Fibroblast of lung (primary cell): ENCODE measurements around the gene WDR41.

Experiments
- CTCF ChIP-seq, 2 donors: IDR thresholded peaks in 1 of 2; conservative IDR thresholded peaks in 1 of 2; 1 replicate in 1 of 2; 2 replicates in 1 of 2; pipeline ENCODE4 v1.5.1; 2011 to 2012; ENCODE audit warnings: low read length in 2 of 2, control low read depth in 1 of 2, inconsistent platforms in 1 of 2, low read depth in 1 of 2, mild to moderate bottlenecking in 1 of 2
- EZH2 ChIP-seq: IDR thresholded peaks from 2 replicates; pipeline ENCODE4 v1.5.1; 2012; ENCODE audit warnings: low read length, control low read depth, mild to moderate bottlenecking; ENCODE audit errors: missing control alignments

- no peak for TF ChIP-seq CTCF (conservative IDR thresholded peaks at IDR 0.05 in 1 of 2, IDR thresholded peaks at IDR 0.05 in 1 of 2; ENCODE audit: low read depth in 1 of 2, low read length in 2 of 2)
- TF ChIP-seq EZH2, result no peak
Measured at GRCh38 chr5:77424921-77425320, 67.2 kb downstream of the WDR41 start.
